ENCODE data around the gene MYO5C.

Gene MYO5C

GRCh38 chr15:52230073-52230472 lies 65.5 kb downstream of the MYO5C start:
- Histone ChIP-seq H3K4me1 (ENCODE audit: control insufficient read depth, insufficient read depth, low read length, poor library complexity, severe bottlenecking) (peaks cover 21% of the 10 kb centered on the region), H3K4me3 (ENCODE audit: extremely low read depth, insufficient read depth, low read length, poor library complexity, severe bottlenecking) (no peak overlapping the region), H3K9me3 (ENCODE audit: control insufficient read depth, low read length) (no peaks in the 10 kb centered on the region), H3K36me3 (ENCODE audit: control insufficient read depth, insufficient read depth, low read length) (no peaks in the 10 kb centered on the region), H3K27ac (ENCODE audit: low read depth, low read length, severe bottlenecking) (no peak overlapping the region)
- no CpG with 5 or more reads among the region's 1 CpG for WGBS, 2 experiments (ENCODE audit: insufficient coverage in 2 of 2)

GRCh38 chr15:52228921-52229320 lies 66.7 kb downstream of the MYO5C start:
- H3K27ac ChIP-seq (ENCODE audit: low read depth, low read length, severe bottlenecking) = no peak overlapping the region
- H3K9me3 ChIP-seq (ENCODE audit: control insufficient read depth, low read length) = no peaks in the 10 kb centered on the region
- peaks cover 16% of the 10 kb centered on the region for H3K4me1 ChIP-seq (ENCODE audit: control insufficient read depth, insufficient read depth, low read length, poor library complexity, severe bottlenecking)
- WGBS, 2 experiments (ENCODE audit: insufficient coverage in 2 of 2) = 69 to 81% methylated on average over 7 to 8 of the region's 8 CpGs
- H3K36me3 ChIP-seq (ENCODE audit: control insufficient read depth, insufficient read depth, low read length) = no peaks in the 10 kb centered on the region
- no peak overlapping the region for H3K4me3 ChIP-seq (ENCODE audit: extremely low read depth, insufficient read depth, low read length, poor library complexity, severe bottlenecking)

GRCh38 chr15:52227456-52227855 lies 68.1 kb downstream of the MYO5C start:
- no peaks in the 10 kb centered on the region for H3K9me3 ChIP-seq (ENCODE audit: control insufficient read depth, low read length)
- H3K4me1 ChIP-seq (ENCODE audit: control insufficient read depth, insufficient read depth, low read length, poor library complexity, severe bottlenecking) = peaks cover 6% of the 10 kb centered on the region
- no peak overlapping the region for H3K27ac ChIP-seq (ENCODE audit: low read depth, low read length, severe bottlenecking)
- 30 to 61% methylated on average over 2 to 4 of the region's 5 CpGs for WGBS, 2 experiments (ENCODE audit: insufficient coverage in 2 of 2)
- H3K4me3 ChIP-seq (ENCODE audit: extremely low read depth, insufficient read depth, low read length, poor library complexity, severe bottlenecking) = no peak overlapping the region
- no peaks in the 10 kb centered on the region for H3K36me3 ChIP-seq (ENCODE audit: control insufficient read depth, insufficient read depth, low read length)

GRCh38 chr15:52225230-52225629 lies 70.4 kb downstream of the MYO5C start:
- Histone ChIP-seq H3K4me3 (ENCODE audit: extremely low read depth, insufficient read depth, low read length, poor library complexity, severe bottlenecking) (no peak overlapping the region), H3K9me3 (ENCODE audit: control insufficient read depth, low read length) (no peaks in the 10 kb centered on the region)
- 89 to 90% methylated on average over 8 of the region's 8 CpGs for WGBS, 2 experiments (ENCODE audit: insufficient coverage in 2 of 2)

GRCh38 chr15:52224211-52224610 lies 71.4 kb downstream of the MYO5C start:
- Histone ChIP-seq H3K9me3 (ENCODE audit: control insufficient read depth, low read length) (no peaks in the 10 kb centered on the region), H3K27ac (ENCODE audit: low read depth, low read length, severe bottlenecking) (no peak overlapping the region), H3K36me3 (ENCODE audit: control insufficient read depth, insufficient read depth, low read length) (no peaks in the 10 kb centered on the region), H3K4me3 (ENCODE audit: extremely low read depth, insufficient read depth, low read length, poor library complexity, severe bottlenecking) (no peak overlapping the region), H3K4me1 (ENCODE audit: control insufficient read depth, insufficient read depth, low read length, poor library complexity, severe bottlenecking) (peaks cover 3% of the 10 kb centered on the region)
- 80 to 100% methylated on average over 1 of the region's 4 CpGs for WGBS, 2 experiments (ENCODE audit: insufficient coverage in 2 of 2)

More at GRCh38 chr15:52225230-52225629, 70.4 kb downstream of the MYO5C start:
- H3K36me3 ChIP-seq (ENCODE audit: control insufficient read depth, insufficient read depth, low read length) = no peaks in the 10 kb centered on the region
- H3K4me1 ChIP-seq (ENCODE audit: control insufficient read depth, insufficient read depth, low read length, poor library complexity, severe bottlenecking) = peaks cover under 1% of the 10 kb centered on the region
- no peak overlapping the region for H3K27ac ChIP-seq (ENCODE audit: low read depth, low read length, severe bottlenecking)

- 100% methylated on average over 1 of the region's 5 CpGs; no CpG with 5 or more reads in 1 of the 2 experiments for WGBS, 2 experiments (ENCODE audit: insufficient coverage in 2 of 2)
- H3K4me3 ChIP-seq (ENCODE audit: extremely low read depth, insufficient read depth, low read length, poor library complexity, severe bottlenecking) = no peak overlapping the region
- peaks cover 3% of the 10 kb centered on the region for H3K4me1 ChIP-seq (ENCODE audit: control insufficient read depth, insufficient read depth, low read length, poor library complexity, severe bottlenecking)
- no peak overlapping the region for H3K27ac ChIP-seq (ENCODE audit: low read depth, low read length, severe bottlenecking)
- no peaks in the 10 kb centered on the region for H3K9me3 ChIP-seq (ENCODE audit: control insufficient read depth, low read length)
- H3K36me3 ChIP-seq (ENCODE audit: control insufficient read depth, insufficient read depth, low read length) = no peaks in the 10 kb centered on the region
These were observed 73.9 kb downstream of the MYO5C start for GRCh38 chr15:52221730-52222129.

- no peaks in the 10 kb centered on the region for H3K36me3 ChIP-seq (ENCODE audit: control insufficient read depth, insufficient read depth, low read length)
- H3K4me1 ChIP-seq (ENCODE audit: control insufficient read depth, insufficient read depth, low read length, poor library complexity, severe bottlenecking) = peaks cover 3% of the 10 kb centered on the region
- no peak overlapping the region for H3K4me3 ChIP-seq (ENCODE audit: extremely low read depth, insufficient read depth, low read length, poor library complexity, severe bottlenecking)
- no peaks in the 10 kb centered on the region for H3K9me3 ChIP-seq (ENCODE audit: control insufficient read depth, low read length)
- H3K27ac ChIP-seq (ENCODE audit: low read depth, low read length, severe bottlenecking) = no peak overlapping the region
- 94 to 98% methylated on average over 4 to 5 of the region's 7 CpGs for WGBS, 2 experiments (ENCODE audit: insufficient coverage in 2 of 2)
These were observed 74.5 kb downstream of the MYO5C start for GRCh38 chr15:52220937-52221660.

- no peaks in the 10 kb centered on the region for H3K36me3 ChIP-seq (ENCODE audit: control insufficient read depth, insufficient read depth, low read length)
- WGBS, 2 experiments (ENCODE audit: insufficient coverage in 2 of 2) = 83 to 89% methylated on average over 3 to 4 of the region's 6 CpGs
These were observed 75.4 kb downstream of the MYO5C start for GRCh38 chr15:52220251-52220650.

GRCh38 chr15:52218816-52219215 lies 76.8 kb downstream of the MYO5C start:
- no peaks in the 10 kb centered on the region for H3K9me3 ChIP-seq (ENCODE audit: control insufficient read depth, low read length)
- peaks cover 3% of the 10 kb centered on the region for H3K4me1 ChIP-seq (ENCODE audit: control insufficient read depth, insufficient read depth, low read length, poor library complexity, severe bottlenecking)
- H3K36me3 ChIP-seq (ENCODE audit: control insufficient read depth, insufficient read depth, low read length) = no peaks in the 10 kb centered on the region
- H3K4me3 ChIP-seq (ENCODE audit: extremely low read depth, insufficient read depth, low read length, poor library complexity, severe bottlenecking) = no peak overlapping the region
- no peak overlapping the region for H3K27ac ChIP-seq (ENCODE audit: low read depth, low read length, severe bottlenecking)
- 67 to 80% methylated on average over 1 of the region's 4 CpGs for WGBS, 2 experiments (ENCODE audit: insufficient coverage in 2 of 2)

More at GRCh38 chr15:52220251-52220650, 75.4 kb downstream of the MYO5C start:
- Histone ChIP-seq H3K9me3 (ENCODE audit: control insufficient read depth, low read length) (no peaks in the 10 kb centered on the region), H3K4me3 (ENCODE audit: extremely low read depth, insufficient read depth, low read length, poor library complexity, severe bottlenecking) (no peak overlapping the region), H3K4me1 (ENCODE audit: control insufficient read depth, insufficient read depth, low read length, poor library complexity, severe bottlenecking) (peaks cover 3% of the 10 kb centered on the region), H3K27ac (ENCODE audit: low read depth, low read length, severe bottlenecking) (no peak overlapping the region)

GRCh38 chr15:52218371-52218770 lies 77.2 kb downstream of the MYO5C start:
- Histone ChIP-seq H3K27ac (ENCODE audit: low read depth, low read length, severe bottlenecking) (no peak overlapping the region), H3K9me3 (ENCODE audit: control insufficient read depth, low read length) (no peaks in the 10 kb centered on the region), H3K36me3 (ENCODE audit: control insufficient read depth, insufficient read depth, low read length) (no peaks in the 10 kb centered on the region), H3K4me3 (ENCODE audit: extremely low read depth, insufficient read depth, low read length, poor library complexity, severe bottlenecking) (no peak overlapping the region), H3K4me1 (ENCODE audit: control insufficient read depth, insufficient read depth, low read length, poor library complexity, severe bottlenecking) (peaks cover 3% of the 10 kb centered on the region)
- WGBS, 2 experiments (ENCODE audit: insufficient coverage in 2 of 2) = 100% methylated on average over 1 to 3 of the region's 3 CpGs

GRCh38 chr15:52217186-52217585 lies 78.4 kb downstream of the MYO5C start:
- H3K4me1 ChIP-seq (ENCODE audit: control insufficient read depth, insufficient read depth, low read length, poor library complexity, severe bottlenecking) = peaks cover 3% of the 10 kb centered on the region
- no peak overlapping the region for H3K4me3 ChIP-seq (ENCODE audit: extremely low read depth, insufficient read depth, low read length, poor library complexity, severe bottlenecking)
- H3K27ac ChIP-seq (ENCODE audit: low read depth, low read length, severe bottlenecking) = no peak overlapping the region
- no peaks in the 10 kb centered on the region for H3K9me3 ChIP-seq (ENCODE audit: control insufficient read depth, low read length)
- H3K36me3 ChIP-seq (ENCODE audit: control insufficient read depth, insufficient read depth, low read length) = no peaks in the 10 kb centered on the region
- 70 to 81% methylated on average over 10 of the region's 10 CpGs for WGBS, 2 experiments (ENCODE audit: insufficient coverage in 2 of 2)

Data from mesodermal cell (in vitro differentiated cells).